ENCODE data around the gene UBE2F.

DNA sequence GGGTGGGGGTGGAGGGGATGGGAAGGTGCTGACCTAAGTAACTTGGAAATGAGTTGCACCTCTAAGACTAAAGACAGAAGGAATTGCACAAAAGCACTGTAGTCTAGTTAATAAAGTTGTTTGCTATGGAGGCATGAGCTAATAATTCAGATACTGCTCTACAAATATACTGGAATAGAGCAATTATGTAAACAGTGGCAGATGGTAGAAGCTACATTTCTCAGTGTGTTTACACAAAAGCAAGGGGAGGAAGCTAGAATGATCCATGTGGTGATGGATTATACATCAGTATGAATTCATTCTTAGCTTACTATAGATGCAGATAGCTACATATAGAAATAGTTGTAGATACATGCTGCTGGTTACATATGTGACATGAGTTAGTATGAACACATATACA, 27.6 kb upstream of the UBE2F start:
- TF ChIP-seq FOXM1 (IDR thresholded peaks at IDR 0.05; ENCODE audit: borderline replicate concordance) (no peak), CTBP1 (IDR thresholded peaks at IDR 0.05; ENCODE audit: borderline replicate concordance) (no peak), ELF4 (IDR thresholded peaks at IDR 0.05) (no peak), LEF1 (IDR thresholded peaks at IDR 0.05; ENCODE audit: borderline replicate concordance) (no peak), ARNT (IDR thresholded peaks at IDR 0.05) (no peak), NFRKB (IDR thresholded peaks at IDR 0.05) (no peak), L3MBTL2 (conservative IDR thresholded peaks at IDR 0.05) (no peak), FOXK2 (IDR thresholded peaks at IDR 0.05) (no peak), SP1 (IDR thresholded peaks at IDR 0.05) (no peak), HDGF (IDR thresholded peaks at IDR 0.05; ENCODE audit: borderline replicate concordance) (no peak), BHLHE40 (IDR thresholded peaks at IDR 0.05; ENCODE audit: borderline replicate concordance) (no peak), SUZ12 (IDR thresholded peaks at IDR 0.05) (no peak), TARDBP (IDR thresholded peaks at IDR 0.05) (no peak)
- TF ChIP-seq, protein P1, sequence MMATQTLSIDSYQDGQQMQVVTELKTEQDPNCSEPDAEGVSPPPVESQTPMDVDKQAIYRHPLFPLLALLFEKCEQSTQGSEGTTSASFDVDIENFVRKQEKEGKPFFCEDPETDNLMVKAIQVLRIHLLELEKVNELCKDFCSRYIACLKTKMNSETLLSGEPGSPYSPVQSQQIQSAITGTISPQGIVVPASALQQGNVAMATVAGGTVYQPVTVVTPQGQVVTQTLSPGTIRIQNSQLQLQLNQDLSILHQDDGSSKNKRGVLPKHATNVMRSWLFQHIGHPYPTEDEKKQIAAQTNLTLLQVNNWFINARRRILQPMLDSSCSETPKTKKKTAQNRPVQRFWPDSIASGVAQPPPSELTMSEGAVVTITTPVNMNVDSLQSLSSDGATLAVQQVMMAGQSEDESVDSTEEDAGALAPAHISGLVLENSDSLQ (IDR thresholded peaks at IDR 0.05) = no peak
